H1 (cell line): Measurements from ENCODE around the gene UGGT1. TPM values are rescaled to one million over a fixed set of nuclear protein-coding genes. Genes with fewer than 3 reads are reported as not detected.

Source experiments
- NRF1 ChIP-seq: IDR thresholded peaks from 2 replicates; pipeline ENCODE4 v1.6.1; 2011; ENCODE audit warnings: mild to moderate bottlenecking, low read depth, low read length, improper control_type of control experiment
- POLR2A ChIP-seq, 2 experiments: IDR thresholded peaks; 1 replicate in 1 of 2; 2 replicates in 1 of 2; pipeline ENCODE4 v1.6.1; 2011; ENCODE audit warnings: low read depth in 2 of 2, low read length in 2 of 2, mild to moderate bottlenecking in 2 of 2; ENCODE audit errors: control extremely low read depth in 1 of 2
- polyA plus RNA-seq, 7 experiments: library from polyadenylated mRNA; depleted of rRNA in 3 of 7; stranded (reverse) in 5 of 7; unstranded in 2 of 7; fragments of >200 nt in 5 of 7; fragments of 200-250 nt in 2 of 7; gene quantifications; 1 replicate in 5 of 7; 2 replicates in 1 of 7; 4 replicates in 1 of 7; pipeline versions ENCODE4 v1.2.1 to v1.2.3, GENCODE V29; 2011 to 2013; ENCODE audit warnings: missing spikeins in 2 of 7, mixed read lengths in 2 of 7
- total RNA-seq: library from RNA; stranded (reverse); fragmentation: NEBNext Ultra II Directional; extraction: Animal tissue kit (Norgen Biotek cat#: 25700); gene quantifications from 2 replicates; pipeline ENCODE4 v1.2.1, GENCODE V29; 2021

The UGGT1 gene
- total and polyA plus RNA-seq, 2 of the 8 experiments (the other 6 are each of a cell fraction or from before 2014, with no cell fraction given) = 14.9 to 57.3 TPM

- TF ChIP-seq NRF1 (no peak), POLR2A (IDR thresholded peaks at IDR 0.05; ENCODE audit: control extremely low read depth in 1 of 2, low read depth in 2 of 2, low read length in 2 of 2) (no peak)
Measured at GRCh38 chr2:128109243-128109642, 18.2 kb downstream of the UGGT1 start (continued).
